ENCODE data around the gene TIMM50. TPM values are rescaled to one million over a fixed set of nuclear protein-coding genes. Genes with fewer than 3 reads are reported as not detected.

TIMM50 gene
- total and polyA plus RNA-seq, 2 of the 13 experiments (the other 11 are each of a cell fraction or from before 2014, with no cell fraction given): 91.1 to 92.5 TPM

GRCh38 chr19:39496063-39496462 lies 15.4 kb downstream of the TIMM50 start:
- no peak for FAIRE-seq
- Histone ChIP-seq H2AFZ (ENCODE audit: low read length) (no peak overlapping the region), H3K36me3 (replicated peaks in 1 of 2; ENCODE audit: control insufficient read depth in 1 of 2, insufficient read depth in 2 of 2, low read length in 2 of 2) (no peaks in the 10 kb centered on the region; a peak in 1 of 5 replicates), H3K9ac (ENCODE audit: insufficient read depth, low read depth, low read length) (no peak overlapping the region), H3K27me3 (ENCODE audit: control insufficient read depth in 1 of 2, insufficient read depth in 2 of 2, low read length in 2 of 2) (peaks cover 5 to 32% of the 10 kb centered on the region in 2 experiments; a peak in 4 of 5 replicates), H3K9me3 (ENCODE audit: low read length) (no peaks in the 10 kb centered on the region), H3K4me3 (replicated peaks in 1 of 3; ENCODE audit: insufficient read depth in 1 of 3, low read depth in 2 of 3, low read length in 3 of 3) (no peak overlapping the region), H3K4me1 (ENCODE audit: insufficient read depth, low read length) (peaks cover 24% of the 10 kb centered on the region), H3K79me2 (ENCODE audit: insufficient read depth, low read length) (no peaks in the 10 kb centered on the region), H4K20me1 (ENCODE audit: insufficient read depth, low read length) (no peaks in the 10 kb centered on the region), H3K4me2 (ENCODE audit: low read depth, low read length) (no peak overlapping the region), H3K27ac (ENCODE audit: extremely low read length, insufficient read depth, low read length) (no peak overlapping the region)
- ChIA-PET POLR2A (no interaction called here), CTCF (ENCODE audit: low intra/inter-chr PET ratio, low total read pairs) (no interaction called here)
- intact Hi-C loops (cut with micrococcal nuclease; ENCODE audit: unreplicated experiment): no loop called here
- no TSS peak for BruUV-seq (replicated peaks)
- in situ Hi-C loops (cut with HindIII; ENCODE audit: extremely low pct_ligation_motif_present, low pct_unique_long_range_greater_than_20kb): loop anchor here (5.0 kb wide), 1 partner anchor 36 kb away; the partner anchor contains the start of gene EID2B
- TF ChIP-seq ZNF580 (CRISPR knock-in tag; IDR thresholded peaks at IDR 0.05; ENCODE audit: borderline replicate concordance, low read depth) (no peak), ASH2L (IDR thresholded peaks at IDR 0.05; ENCODE audit: insufficient read length, low read depth, low read length) (no peak), HNF1A (IDR thresholded peaks at IDR 0.05; ENCODE audit: low read depth) (no peak), HNF1A (CRISPR knock-in tag; IDR thresholded peaks at IDR 0.05; ENCODE audit: borderline replicate concordance) (no peak), SUZ12 (IDR thresholded peaks at IDR 0.05; ENCODE audit: low read depth, low read length) (no peak), PCBP2 (optimal IDR thresholded peaks at IDR 0.05; ENCODE audit: low read depth, low read length, poor library complexity, severe bottlenecking) (no peak), ELF3 (CRISPR knock-in tag; IDR thresholded peaks at IDR 0.05) (no peak), RBAK (CRISPR knock-in tag; IDR thresholded peaks at IDR 0.05) (no peak)
- no peak for DNase-seq (ENCODE audit: low spot score)
- no peak for ATAC-seq
- 4% methylated on average over 5 of the region's 5 CpGs for WGBS (ENCODE audit: low lambda C conversion rate)

Measured in HepG2 (cell line).